Measurements from ENCODE around the gene PTPRD. TPM values are rescaled to one million over a fixed set of nuclear protein-coding genes. Genes with fewer than 3 reads are reported as not detected.

Gene PTPRD
- total and polyA plus RNA-seq, 2 of the 4 experiments (the other 2 are of a cell fraction) = 0.07 to 0.18 TPM

GRCh38 chr9:9275601-9276000 lies 1337.2 kb downstream of the PTPRD start:
- dilution Hi-C loops (cut with HindIII; ENCODE audit: low sequenced_read_pairs, unreplicated experiment) = no loop called here
- no peak overlapping the region for H3K14ac ChIP-seq (replicated peaks; ENCODE audit: low read depth, low read length)
- no peak overlapping the region for H3K23ac ChIP-seq (ENCODE audit: low read depth, low read length)
- H3K9me3 ChIP-seq (ENCODE audit: control insufficient read depth, insufficient read depth, low read length) = peaks cover 1% of the 10 kb centered on the region; the same call in 1 of the 2 replicates
- no peak overlapping the region for H4K8ac ChIP-seq (ENCODE audit: low read depth in 2 of 2, low read length in 2 of 2)
- no peak overlapping the region for H2AK9ac ChIP-seq (replicated peaks; ENCODE audit: low read depth, low read length, poor library complexity)
- ATAC-seq (ENCODE audit: low read depth) = no peak
- H3K36me3 ChIP-seq (ENCODE audit: control insufficient read depth, insufficient read depth, low read length) = no peaks in the 10 kb centered on the region
- H2AK5ac ChIP-seq (ENCODE audit: low read depth, low read length) = no peak overlapping the region
- DNase-seq = no peak
- BruUV-seq (replicated peaks) = no TSS peak
- no peak overlapping the region for H4K91ac ChIP-seq (ENCODE audit: insufficient read depth, low read depth, low read length)
- H3K27me3 ChIP-seq (ENCODE audit: control insufficient read depth, insufficient read depth, low read length) = no peaks in the 10 kb centered on the region
- no peak overlapping the region for H3K4me2 ChIP-seq (ENCODE audit: low read depth, low read length)
- H3K9ac ChIP-seq (ENCODE audit: low read depth, low read length) = no peak overlapping the region
- no peak overlapping the region for H3K27ac ChIP-seq (ENCODE audit: insufficient read depth, low read length)
- no peak overlapping the region for H2BK20ac ChIP-seq (ENCODE audit: low read depth, low read length)
- ChIA-PET CTCF (no interaction called here), POLR2A (ENCODE audit: unreplicated experiment) (no interaction called here)
- in situ Hi-C loops (cut with MboI; ENCODE audit: low sequenced_read_pairs) = no loop called here
- H3K4me3 ChIP-seq (ENCODE audit: insufficient read depth, low read depth, low read length) = no peak overlapping the region
- intact Hi-C loops (cut with micrococcal nuclease) = no loop called here
- no peaks in the 10 kb centered on the region for H3K79me1 ChIP-seq (ENCODE audit: low read depth in 1 of 2, low read length in 2 of 2)
- no peak overlapping the region for H3K18ac ChIP-seq (ENCODE audit: low read depth, low read length)
- whole genome bisulfite sequencing, 2 experiments (ENCODE audit: extremely low coverage in 2 of 2, insufficient read length in 1 of 2) = no CpG with 5 or more reads among the region's 4 CpGs
- H3K56ac ChIP-seq (ENCODE audit: extremely low read depth, insufficient read depth, low read length) = no peak overlapping the region
- H3K4me1 ChIP-seq (ENCODE audit: control insufficient read depth, insufficient read depth, low read length) = no peaks in the 10 kb centered on the region
- no peak overlapping the region for H2BK120ac ChIP-seq (ENCODE audit: low read depth, low read length)
- H4K5ac ChIP-seq (ENCODE audit: low read depth, low read length) = no peak overlapping the region
- no peak overlapping the region for H2BK5ac ChIP-seq (ENCODE audit: low read depth, low read length, poor library complexity, severe bottlenecking)
- no peak overlapping the region for H3K4ac ChIP-seq (ENCODE audit: low read depth, low read length)
- no peaks in the 10 kb centered on the region for H4K20me1 ChIP-seq (ENCODE audit: insufficient read depth, low read length)
- no peak overlapping the region for H2AFZ ChIP-seq (replicated peaks; ENCODE audit: low read length, poor library complexity)
- no peaks in the 10 kb centered on the region for H3K9me1 ChIP-seq (ENCODE audit: insufficient read depth, low read length)
- TF ChIP-seq USF2 (IDR thresholded peaks at IDR 0.05; ENCODE audit: low read depth, low read length) (no peak), MAFK (IDR thresholded peaks at IDR 0.05; ENCODE audit: low read depth, low read length) (no peak), POLR2A (IDR thresholded peaks at IDR 0.05; ENCODE audit: low read depth, low read length) (no peak), FOS (IDR thresholded peaks at IDR 0.05; ENCODE audit: low read depth, low read length) (no peak), MAZ (IDR thresholded peaks at IDR 0.05; ENCODE audit: borderline replicate concordance, low read depth, low read length) (no peak), ELK1 (IDR thresholded peaks at IDR 0.05; ENCODE audit: borderline replicate concordance, low read depth, low read length) (no peak), CHD1 (IDR thresholded peaks at IDR 0.05; ENCODE audit: low read depth, low read length) (no peak), RAD21 (IDR thresholded peaks at IDR 0.05; ENCODE audit: low read length) (no peak), BHLHE40 (IDR thresholded peaks at IDR 0.05; ENCODE audit: low read depth, low read length) (no peak), RFX5 (IDR thresholded peaks at IDR 0.05; ENCODE audit: low read depth, low read length) (no peak), SMC3 (IDR thresholded peaks at IDR 0.05; ENCODE audit: low read depth, low read length) (no peak), CTCF (conservative IDR thresholded peaks at IDR 0.05; ENCODE audit: low read depth, low read length) (no peak), CEBPB (IDR thresholded peaks at IDR 0.05; ENCODE audit: low read depth, low read length) (no peak), NFE2L2 (IDR thresholded peaks at IDR 0.05; ENCODE audit: low read depth, low read length) (no peak), RCOR1 (IDR thresholded peaks at IDR 0.05; ENCODE audit: insufficient replicate concordance, low read length) (no peak)
- no peak overlapping the region for H2BK15ac ChIP-seq (ENCODE audit: low read depth, low read length)
